GM06990 (cell line): ENCODE data around the gene C6orf163.
A peak's percentile ranks its signal among the peaks of the same experiment; 100 is the strongest.

Experiments used
- DNase-seq: peaks from one replicate; pipeline ENCODE4 v3.0.0-alpha.2; 2011; ENCODE audit not compliant: insufficient read length; ENCODE audit errors: extremely low read depth
- H3K27me3 ChIP-seq: replicated peaks from 2 replicates; pipeline ENCODE4 v1.6.0; 2011; ENCODE audit warnings: low read length; ENCODE audit not compliant: control insufficient read depth, insufficient read depth
- H3K36me3 ChIP-seq: 2 replicates; pipeline ENCODE4 v1.5.1; 2011; ENCODE audit warnings: low read length; ENCODE audit not compliant: control insufficient read depth, insufficient read depth
- H3K4me3 ChIP-seq: replicated peaks from 2 replicates; pipeline ENCODE4 v1.5.1; 2011; ENCODE audit warnings: low read depth, mild to moderate bottlenecking, control low read depth, low read length
- CTCF ChIP-seq: IDR thresholded peaks from 2 replicates; pipeline ENCODE4 v1.5.1; 2011; ENCODE audit warnings: low read length, control low read depth, mild to moderate bottlenecking, inconsistent platforms; ENCODE audit not compliant: insufficient read depth, poor library complexity, severe bottlenecking

C6orf163 gene

GRCh38 chr6:87407901-87408720 lies 63.5 kb downstream of the C6orf163 start, which contains the start of gene CFAP206:
CFAP206 (plus strand) TSS chr6:87407972; CDS start chr6:87409840, 1,868 bp downstream.
- H3K36me3 ChIP-seq, result no peaks in the 10 kb centered on the region
- DNase-seq, result peak; percentile 88
- peak; percentile 33 for TF ChIP-seq CTCF
- H3K4me3 ChIP-seq, result peak within 1 kb of the TSS; percentile 86
- H3K27me3 ChIP-seq, result no peaks in the 10 kb centered on the region

- peak overlapping the region; percentile 86 for H3K4me3 ChIP-seq
- no peak for DNase-seq
- H3K27me3 ChIP-seq, result no peaks in the 10 kb centered on the region
- no peaks in the 10 kb centered on the region for H3K36me3 ChIP-seq
- no peak for TF ChIP-seq CTCF
These were observed 64.1 kb downstream of the C6orf163 start for GRCh38 chr6:87408721-87409155.
